ENCODE results near the gene ZNF674.

The ZNF674 gene

DNA sequence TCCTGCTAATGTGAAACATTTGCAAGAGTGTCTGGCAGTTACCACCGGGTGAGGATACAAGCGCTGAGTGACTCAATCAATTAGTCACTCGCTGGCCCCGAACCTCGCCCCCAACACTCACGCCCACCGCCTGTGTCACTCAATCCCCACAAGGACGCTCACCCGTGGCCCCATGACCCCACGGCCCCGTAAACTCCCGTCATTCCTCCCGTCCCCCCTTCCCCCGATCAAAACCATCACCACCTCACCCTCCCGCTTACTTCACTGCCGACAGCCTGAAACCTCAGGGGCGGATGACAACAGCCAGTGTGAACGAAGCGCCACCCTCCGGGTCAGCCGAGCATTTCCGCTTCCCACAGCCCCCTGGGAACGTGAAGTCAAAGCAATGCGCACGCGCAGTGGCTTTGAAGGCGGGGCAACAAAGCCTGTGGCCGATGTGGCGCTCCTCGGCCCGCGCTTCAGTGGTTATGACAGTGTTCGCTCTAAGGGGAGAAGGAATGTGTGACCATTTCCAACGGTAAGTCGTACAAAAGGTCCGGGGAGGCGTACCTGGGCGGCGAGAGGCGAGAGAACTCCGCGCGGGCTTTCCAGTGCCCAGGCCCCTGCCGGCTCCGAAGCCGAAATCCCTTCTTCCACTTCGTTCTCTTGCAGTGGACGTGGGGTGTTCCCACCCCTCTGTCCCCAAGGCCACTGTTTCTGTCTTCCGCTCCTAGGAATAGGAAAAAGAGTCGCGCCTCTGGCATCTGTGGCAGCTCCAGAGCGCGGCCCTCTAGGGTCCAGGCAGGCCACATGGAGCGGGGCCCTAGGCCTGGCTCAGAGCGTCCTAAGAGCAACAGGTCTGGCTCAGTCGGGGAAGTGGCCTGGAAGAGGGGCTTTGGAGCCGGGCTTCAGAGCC is at the start of gene ZNF674:
Gene ZNF674 (minus strand): TSS at position 311 of the 895 bp plus-strand sequence. CDS start 3,334 bp downstream, outside the sequence.
- DNase-seq (ENCODE audit: low read depth in 2 of 2, low spot score in 1 of 2) = peak; percentile 85 to 86

DNA sequence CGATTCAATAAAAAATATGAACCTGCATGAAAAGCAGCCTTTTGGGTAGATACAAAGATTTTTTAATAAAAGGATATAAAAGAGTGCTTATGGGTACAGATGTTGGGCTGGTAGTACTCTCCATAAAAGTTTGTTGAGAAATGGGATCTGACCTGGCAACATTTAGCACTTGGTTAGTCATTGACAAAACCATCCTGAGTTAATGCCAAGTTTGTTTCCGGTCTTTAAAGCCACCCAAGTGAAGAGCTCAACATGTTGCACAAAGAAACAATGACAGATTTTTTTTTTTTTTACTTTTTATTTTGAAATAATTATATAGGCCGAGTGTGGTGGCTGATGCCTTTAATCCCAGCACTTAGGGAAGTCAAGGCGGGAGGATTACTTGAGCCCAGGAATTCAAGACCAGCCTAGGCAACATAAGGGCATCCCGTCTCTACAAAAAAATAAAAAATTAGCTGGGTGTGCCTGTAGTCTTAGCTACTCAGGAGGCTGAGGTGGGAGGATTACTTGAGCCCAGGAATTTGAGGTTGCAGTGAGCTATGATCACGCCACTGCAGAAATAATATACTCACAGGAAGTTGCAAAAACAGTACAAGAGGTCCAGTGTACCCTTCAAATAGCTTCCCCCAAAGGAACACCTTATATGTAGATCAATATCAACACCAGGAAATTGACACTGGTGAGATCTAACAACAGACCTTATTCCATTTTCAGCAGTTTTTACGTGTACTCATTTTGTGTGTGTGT is 44.9 kb upstream of the ZNF674 start:
- no peak for DNase-seq (ENCODE audit: low read depth in 2 of 2, low spot score in 1 of 2)

- DNase-seq (ENCODE audit: low read depth in 2 of 2, low spot score in 1 of 2) = no peak
Measured at GRCh38 chrX:46588263-46588662, 43.0 kb upstream of the ZNF674 start.

GRCh38 chrX:46587753-46588171 is 42.5 kb upstream of the ZNF674 start:
- no peak for DNase-seq (ENCODE audit: low read depth in 2 of 2, low spot score in 1 of 2)

GRCh38 chrX:46587158-46587557 is 41.9 kb upstream of the ZNF674 start:
- no peak for DNase-seq (ENCODE audit: low read depth in 2 of 2, low spot score in 1 of 2)

GRCh38 chrX:46584736-46585135 is 39.5 kb upstream of the ZNF674 start:
- no peak for DNase-seq (ENCODE audit: low read depth in 2 of 2, low spot score in 1 of 2)

GRCh38 chrX:46582966-46583365 is 37.7 kb upstream of the ZNF674 start:
- DNase-seq (ENCODE audit: low read depth in 2 of 2, low spot score in 1 of 2) = no peak

- DNase-seq (ENCODE audit: low read depth in 2 of 2, low spot score in 1 of 2) = no peak
Measured at GRCh38 chrX:46582325-46582724, 37.1 kb upstream of the ZNF674 start.

DNA sequence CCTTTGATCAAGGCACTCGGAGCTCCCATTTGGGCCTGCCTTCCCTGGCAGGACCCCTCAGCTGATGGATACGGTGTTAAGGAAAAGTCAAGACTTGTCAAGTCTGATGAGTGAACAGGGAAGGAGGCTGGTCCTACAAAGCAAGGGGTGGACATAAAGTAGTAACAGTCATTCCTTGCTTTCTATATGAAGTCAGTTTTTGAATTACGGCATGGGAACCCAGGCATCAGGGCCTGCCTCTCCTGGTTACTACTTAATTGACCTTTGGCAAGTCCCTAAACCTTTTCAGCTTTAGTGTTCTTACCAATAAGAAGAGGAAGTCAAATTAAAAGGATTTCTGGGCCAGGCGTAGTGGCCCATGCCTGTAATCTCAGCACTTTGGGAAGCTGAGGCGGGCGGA is 35.4 kb upstream of the ZNF674 start:
- no peak for DNase-seq (ENCODE audit: low read depth in 2 of 2, low spot score in 1 of 2)

GRCh38 chrX:46579250-46579649 is 34.0 kb upstream of the ZNF674 start:
- no peak for DNase-seq (ENCODE audit: low read depth in 2 of 2, low spot score in 1 of 2)

DNA sequence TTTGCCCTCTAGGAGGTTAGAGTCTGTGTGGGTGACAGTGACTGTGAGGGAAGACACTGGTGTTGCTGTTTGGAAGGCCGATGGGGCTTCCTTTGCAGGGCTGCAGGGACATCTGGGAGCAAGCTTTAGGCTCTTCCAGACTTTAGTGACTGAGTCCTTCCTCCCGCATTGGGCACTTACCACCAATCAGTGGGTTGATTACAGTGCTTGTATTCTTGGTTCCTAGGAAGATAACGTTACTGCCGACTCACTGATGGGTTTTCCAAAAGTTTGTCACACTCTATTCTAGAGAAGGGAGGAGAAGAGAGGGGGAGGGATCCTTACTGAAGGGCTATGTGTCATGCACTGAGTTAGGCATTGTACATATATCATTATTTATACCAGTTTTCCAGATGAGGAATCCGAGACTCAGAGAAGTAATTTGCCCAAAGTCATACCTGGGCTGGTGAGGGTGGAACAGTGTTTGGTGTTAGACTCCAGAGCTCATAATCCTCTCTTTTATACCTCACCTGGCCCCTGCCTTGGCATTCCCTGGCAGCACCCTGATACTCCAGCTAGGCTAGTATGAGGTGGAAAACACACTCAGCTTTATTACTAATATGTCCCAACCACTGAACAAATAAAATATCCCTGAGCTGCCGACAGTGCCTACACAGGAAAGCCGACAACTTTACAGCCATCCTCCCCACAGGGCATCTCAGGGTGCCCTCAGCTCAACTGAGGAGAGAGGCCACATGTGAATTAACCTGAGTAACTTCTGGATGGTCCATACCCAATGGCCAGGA is 32.2 kb upstream of the ZNF674 start:
- DNase-seq (ENCODE audit: low read depth in 2 of 2, low spot score in 1 of 2) = no peak

DNA sequence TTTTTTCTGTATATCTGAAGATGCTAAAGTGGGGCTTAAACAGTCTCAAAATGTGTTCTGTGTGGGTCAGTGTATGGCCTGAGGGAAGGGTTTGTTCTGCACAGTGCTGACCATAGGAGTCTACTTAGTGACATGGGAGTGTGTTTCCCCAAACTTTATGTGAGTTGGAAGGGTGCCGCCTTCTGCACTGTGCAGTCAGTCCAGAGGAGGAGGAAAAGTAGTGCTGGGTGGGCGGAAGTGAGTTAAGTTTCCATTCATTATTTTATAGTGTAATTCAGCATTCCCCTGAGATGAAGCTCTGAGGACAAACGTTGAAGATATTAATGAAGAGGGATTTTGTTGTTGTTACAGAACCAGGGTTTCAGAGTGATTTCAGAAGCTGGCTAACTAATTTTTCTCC is 31.2 kb upstream of the ZNF674 start:
- no peak for DNase-seq (ENCODE audit: low read depth in 2 of 2, low spot score in 1 of 2)

- no peak for DNase-seq (ENCODE audit: low read depth in 2 of 2, low spot score in 1 of 2)
Measured at GRCh38 chrX:46575991-46576392, 30.8 kb upstream of the ZNF674 start.

- DNase-seq (ENCODE audit: low read depth in 2 of 2, low spot score in 1 of 2) = no peak
Measured at GRCh38 chrX:46575586-46575985, 30.4 kb upstream of the ZNF674 start.

DNA sequence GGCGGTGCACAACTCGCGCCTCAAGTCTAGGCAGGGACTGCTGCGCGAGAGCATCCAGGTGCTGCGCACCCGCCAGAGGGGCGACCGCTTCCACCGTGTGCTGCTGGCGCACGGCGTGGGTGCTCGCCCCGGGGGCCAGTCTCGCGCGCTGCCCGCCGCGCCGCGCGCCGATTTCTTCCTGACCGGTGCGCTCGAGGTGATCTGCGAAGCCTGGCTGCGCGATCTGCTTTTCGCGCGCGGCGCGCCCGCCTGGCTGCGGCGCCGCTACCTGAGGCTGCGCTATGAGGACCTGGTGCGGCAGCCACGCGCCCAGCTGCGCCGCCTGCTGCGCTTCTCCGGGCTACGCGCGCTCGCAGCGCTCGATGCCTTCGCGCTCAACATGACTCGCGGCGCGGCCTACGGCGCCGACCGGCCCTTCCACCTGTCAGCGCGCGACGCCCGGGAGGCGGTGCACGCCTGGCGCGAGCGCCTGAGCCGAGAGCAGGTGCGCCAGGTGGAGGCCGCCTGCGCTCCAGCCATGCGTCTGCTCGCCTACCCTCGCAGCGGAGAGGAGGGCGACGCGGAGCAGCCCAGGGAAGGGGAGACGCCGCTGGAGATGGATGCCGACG is 29.7 kb upstream of the ZNF674 start:
- no peak for DNase-seq (ENCODE audit: low read depth in 2 of 2, low spot score in 1 of 2)

GRCh38 chrX:46573892-46574773 is 28.9 kb upstream of the ZNF674 start:
- DNase-seq (ENCODE audit: low read depth in 2 of 2, low spot score in 1 of 2) = peak in 1 of 2 donors; percentile 16

GRCh38 chrX:46573331-46573891 is 28.2 kb upstream of the ZNF674 start, which contains the start of gene CHST7:
TSS of gene CHST7 (plus strand) at chrX:46573765. CDS start at chrX:46573932, 167 bp downstream.
- peak; percentile 8 to 33 for DNase-seq (ENCODE audit: low read depth in 2 of 2, low spot score in 1 of 2)

DNA sequence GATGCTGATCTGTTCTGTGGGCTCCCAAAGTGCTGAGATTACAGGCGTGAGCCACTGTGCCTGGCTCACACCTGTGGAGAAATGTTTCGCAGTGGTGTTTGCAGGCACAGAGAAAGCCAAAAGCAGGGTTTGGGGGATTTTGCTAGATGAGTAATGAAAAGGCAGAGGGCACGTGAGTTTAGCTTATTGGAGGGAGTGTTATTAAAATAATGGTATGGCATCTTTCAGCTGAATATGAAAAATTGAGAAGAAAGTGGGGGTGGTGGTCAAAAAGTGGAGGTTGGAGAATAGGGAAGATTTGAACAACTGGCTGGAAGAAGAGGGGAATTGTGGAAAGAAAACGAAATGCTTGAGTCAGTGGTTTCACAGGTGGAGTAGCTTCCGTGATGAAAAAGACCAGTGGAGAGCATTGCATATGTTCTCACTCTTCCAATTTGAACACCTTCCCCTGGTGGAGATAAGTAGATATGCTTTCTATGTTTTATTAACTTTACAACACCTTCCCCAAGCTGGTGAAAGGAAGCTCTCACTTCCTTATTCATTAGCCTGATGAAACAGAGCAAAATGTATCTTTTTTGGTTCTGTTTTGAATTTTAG is 27.2 kb upstream of the ZNF674 start:
- DNase-seq (ENCODE audit: low read depth in 2 of 2, low spot score in 1 of 2) = no peak
